Psoas muscle (tissue), 8 donors: ENCODE measurements around the gene ACACA. TPM values are rescaled to one million over a fixed set of nuclear protein-coding genes. Genes with fewer than 3 reads are reported as not detected.

ENCODE experiments used
- ATAC-seq, 4 donors: fragments of 200-7000 bp; cut with Tn5 transposase; one replicate each; pipeline ENCODE4 v1.9.1; 2020; ENCODE audit warnings: moderate library complexity in 3 of 4, mild to moderate bottlenecking in 2 of 4
- DNase-seq, 2 donors: peaks; one replicate each; pipeline ENCODE4 v3.0.0-alpha.2; 2020
- H3K27ac ChIP-seq: fragments of 200-600 bp; one replicate; pipeline ENCODE4 v1.8.0; 2022
- H3K27me3 ChIP-seq, 3 donors: fragments of 200-600 bp in 1 of 3; one replicate each; pipeline versions ENCODE4 v1.6.1 to v1.8.0; 2013 to 2022; ENCODE audit warnings: low read length in 2 of 3, mild to moderate bottlenecking in 2 of 3, moderate library complexity in 1 of 3; ENCODE audit not compliant: insufficient read depth in 3 of 3
- H3K36me3 ChIP-seq, 2 donors: fragments of 200-600 bp in 1 of 2; one replicate each; pipeline versions ENCODE4 v1.6.1 to v1.8.0; 2013 to 2022; ENCODE audit warnings: low read depth in 1 of 2, mild to moderate bottlenecking in 1 of 2, moderate library complexity in 1 of 2; ENCODE audit not compliant: insufficient read depth in 1 of 2
- H3K4me1 ChIP-seq: fragments of 200-600 bp; one replicate; pipeline ENCODE4 v1.8.0; 2022
- H3K4me3 ChIP-seq: fragments of 200-600 bp; one replicate; pipeline ENCODE4 v1.8.0; 2022; ENCODE audit warnings: mild to moderate bottlenecking
- H3K9me3 ChIP-seq: fragments of 200-600 bp; one replicate; pipeline ENCODE4 v1.8.0; 2022
- WGBS, 3 donors: extraction: QIAGEN DNeasy Blood & Tissue Kit; methylation state at CpG; one replicate each; pipeline versions ENCODE4 v1.1.6 to v1.1.7; 2013; 5-methylcytosine and 5-hydroxymethylcytosine counted together
- intact Hi-C, 2 donors: fragments of 100-400 bp; cut with DNase I; formaldehyde crosslinking; loops; one replicate each; pipeline versions ENCODE4 v1.11.0 to v1.14.2; 2022
- polyA plus RNA-seq, 3 donors: library from polyadenylated mRNA; stranded (reverse); fragments of 200-250 nt; gene quantifications; one replicate each; pipeline ENCODE4 v1.2.3, GENCODE V29; 2013
- total RNA-seq, 4 donors: library from RNA; stranded (reverse); fragmentation: NEBNext Ultra II Directional in 2 of 4; extraction: Animal tissue kit (Norgen Biotek cat#: 25700) in 2 of 4; gene quantifications; one replicate each; pipeline versions ENCODE4 v1.2.1 to v1.2.4, GENCODE V29; 2021 to 2023
- TF ChIP-seq, protein P1 (sequence below): fragments of 200-600 bp; IDR thresholded peaks from one replicate; pipeline ENCODE4 v1.8.0; 2022; ENCODE audit warnings: antibody characterized with exemption
- donor health status: healthy with polysubstance abuse.
- donor health status: DM: no; HTN: no; CAD: no; lungs with moderate emphysema.
- donor health status: Bipolar disorder and iron deficiency.
- donor health status: healthy.
- donor health status: DM: yes; HTN: yes; CAD: no.
- donor health status: DM: no; HTN: no; CAD: no.
- donor health status: DM: no; HTN: no; CAD: no.
- donor health status: DM: yes; HTN: yes; CAD: no.

Gene ACACA
- total and polyA plus RNA-seq, 7 donors: 7.2 to 42.6 (median 21.5) TPM

DNA sequence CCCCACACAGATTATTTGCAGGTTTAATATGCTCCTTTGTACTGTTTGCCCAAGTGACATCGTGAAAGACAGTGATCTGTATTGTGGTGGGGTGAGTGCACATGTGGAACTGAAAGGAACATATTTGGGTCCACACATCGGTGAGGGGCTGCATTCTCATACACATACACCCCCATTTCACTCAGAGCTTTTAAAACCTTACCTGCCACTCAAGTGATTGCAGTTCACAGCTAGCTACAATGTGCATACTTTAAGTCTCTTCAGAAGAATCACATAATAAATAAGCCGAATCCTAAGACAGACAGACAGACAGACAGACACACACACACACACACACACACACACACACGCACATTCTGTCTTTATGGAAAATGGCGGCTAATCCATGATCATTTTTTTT lies 355.3 kb downstream of the ACACA start:
- Histone ChIP-seq H3K27ac (no peak overlapping the region), H3K36me3 (peaks cover 0 to 14% of the 10 kb centered on the region in 2 donors), H3K4me3 (no peak overlapping the region), H3K9me3 (no peaks in the 10 kb centered on the region), H3K4me1 (no peaks in the 10 kb centered on the region), H3K27me3 (no peaks in the 10 kb centered on the region)
- no peak for DNase-seq
- no peak for ATAC-seq
- intact Hi-C loops: no loop called here
- TF ChIP-seq, protein P1, sequence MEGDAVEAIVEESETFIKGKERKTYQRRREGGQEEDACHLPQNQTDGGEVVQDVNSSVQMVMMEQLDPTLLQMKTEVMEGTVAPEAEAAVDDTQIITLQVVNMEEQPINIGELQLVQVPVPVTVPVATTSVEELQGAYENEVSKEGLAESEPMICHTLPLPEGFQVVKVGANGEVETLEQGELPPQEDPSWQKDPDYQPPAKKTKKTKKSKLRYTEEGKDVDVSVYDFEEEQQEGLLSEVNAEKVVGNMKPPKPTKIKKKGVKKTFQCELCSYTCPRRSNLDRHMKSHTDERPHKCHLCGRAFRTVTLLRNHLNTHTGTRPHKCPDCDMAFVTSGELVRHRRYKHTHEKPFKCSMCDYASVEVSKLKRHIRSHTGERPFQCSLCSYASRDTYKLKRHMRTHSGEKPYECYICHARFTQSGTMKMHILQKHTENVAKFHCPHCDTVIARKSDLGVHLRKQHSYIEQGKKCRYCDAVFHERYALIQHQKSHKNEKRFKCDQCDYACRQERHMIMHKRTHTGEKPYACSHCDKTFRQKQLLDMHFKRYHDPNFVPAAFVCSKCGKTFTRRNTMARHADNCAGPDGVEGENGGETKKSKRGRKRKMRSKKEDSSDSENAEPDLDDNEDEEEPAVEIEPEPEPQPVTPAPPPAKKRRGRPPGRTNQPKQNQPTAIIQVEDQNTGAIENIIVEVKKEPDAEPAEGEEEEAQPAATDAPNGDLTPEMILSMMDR: no peak
- WGBS, 3 donors: 92 to 94% (median 93%) methylated on average over 5 of the region's 5 CpGs

DNA sequence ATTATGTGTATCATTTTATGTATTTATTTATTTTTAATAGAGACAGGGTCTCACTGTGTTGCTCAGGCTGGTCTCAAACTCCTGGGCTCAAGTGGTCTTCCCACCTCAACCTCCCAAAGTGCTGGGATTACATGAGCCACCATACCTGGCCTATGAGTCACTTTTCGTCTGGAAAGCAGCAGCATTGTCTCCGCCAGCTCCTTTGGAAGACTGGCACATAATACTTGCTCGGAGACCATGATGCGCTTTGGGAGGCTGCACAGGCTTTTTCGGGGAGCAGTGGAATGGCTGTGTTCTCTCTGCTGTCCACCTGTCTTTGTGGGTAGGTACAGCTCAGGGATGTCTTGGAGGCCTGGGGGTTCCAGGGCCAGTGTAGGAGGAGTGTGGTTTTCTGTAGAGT lies 355.7 kb downstream of the ACACA start:
- ATAC-seq: no peak
- Histone ChIP-seq H3K4me1 (no peaks in the 10 kb centered on the region), H3K4me3 (no peak overlapping the region), H3K27me3 (no peaks in the 10 kb centered on the region), H3K9me3 (no peaks in the 10 kb centered on the region), H3K27ac (no peak overlapping the region), H3K36me3 (peaks cover 0 to 12% of the 10 kb centered on the region in 2 donors)
- TF ChIP-seq, protein P1: no peak
- WGBS, 3 donors: 91 to 95% (median 94%) methylated on average over 5 of the region's 5 CpGs
- DNase-seq: no peak
- intact Hi-C loops: no loop called here

DNA sequence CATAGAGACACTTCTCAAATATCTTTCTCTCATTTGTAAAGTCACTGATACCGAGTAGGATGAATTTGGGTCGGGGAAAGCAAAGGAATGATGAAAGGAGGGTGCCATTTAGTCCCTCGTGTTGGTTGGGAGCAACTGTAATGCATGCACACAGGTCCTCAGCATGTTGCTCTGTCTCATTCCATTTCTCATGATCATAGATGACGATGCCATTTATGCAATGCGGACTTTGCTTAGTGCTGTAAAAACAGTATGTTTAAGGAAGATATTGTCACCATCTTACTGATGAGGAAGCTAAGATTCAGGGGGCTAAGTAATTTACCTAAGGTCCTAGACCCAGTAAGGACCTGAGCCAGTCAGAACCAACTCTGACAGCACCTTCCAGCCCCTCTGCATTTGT lies 357.8 kb downstream of the ACACA start:
- WGBS, 3 donors: 90 to 94% (median 94%) methylated on average over 5 of the region's 5 CpGs
- H3K9me3 ChIP-seq: no peaks in the 10 kb centered on the region
- H3K4me1 ChIP-seq: no peaks in the 10 kb centered on the region
- no peak for DNase-seq
- H3K27ac ChIP-seq: no peak overlapping the region
- peaks cover 0 to 12% of the 10 kb centered on the region in 2 donors for H3K36me3 ChIP-seq
- H3K27me3 ChIP-seq: no peaks in the 10 kb centered on the region
- intact Hi-C loops: loop anchor here (2.0 to 10.0 kb wide), 3 partner anchors 94 to 446 kb away; no protein-coding TSS in a partner anchor
- TF ChIP-seq, protein P1: no peak
- ATAC-seq: no peak
- H3K4me3 ChIP-seq: no peak overlapping the region

DNA sequence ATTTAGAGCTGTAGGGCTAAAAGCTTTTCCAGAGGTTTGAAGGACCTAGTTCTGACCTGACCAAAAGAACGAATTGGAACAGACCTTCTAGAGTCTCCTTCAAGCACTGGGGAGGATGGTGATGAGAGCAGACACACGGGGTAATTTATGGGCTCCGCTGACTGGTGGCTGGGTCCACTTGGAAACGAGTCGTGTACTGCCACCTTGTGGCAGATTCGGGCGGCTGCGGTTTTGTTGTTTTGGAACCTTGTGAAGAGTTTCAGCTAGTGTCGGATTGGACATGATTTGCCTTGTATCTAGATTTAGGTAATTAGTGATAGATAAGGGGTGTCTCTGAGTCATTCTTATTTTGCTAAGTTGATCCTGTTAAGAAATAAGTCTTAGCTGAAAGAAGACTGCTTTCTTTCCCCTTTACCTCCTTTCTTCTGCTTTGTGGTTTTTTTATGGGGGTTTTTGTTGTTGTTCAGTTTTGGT lies 359.0 kb downstream of the ACACA start:
- Histone ChIP-seq H3K36me3 (peaks cover 0 to 18% of the 10 kb centered on the region in 2 donors), H3K4me1 (no peaks in the 10 kb centered on the region), H3K27me3 (no peaks in the 10 kb centered on the region), H3K4me3 (no peak overlapping the region), H3K9me3 (no peaks in the 10 kb centered on the region), H3K27ac (no peak overlapping the region)
- DNase-seq (peak; percentile 75 to 85), ATAC-seq (peak; percentile 83 to 96 (median 92))
- TF ChIP-seq, protein P1: peak; percentile 86
- 5 to 13% (median 6%) methylated on average over 9 of the region's 9 CpGs for WGBS, 3 donors
- intact Hi-C loops: loop anchor here (1.0 to 10.0 kb wide), 4 partner anchors 93 to 445 kb away; no protein-coding TSS in a partner anchor
